RPMI8226 (cell line): ENCODE measurements around the gene GPRIN3.
A peak's percentile ranks its signal among the peaks of the same experiment; 100 is the strongest.
"Not testable (repeated sequence)": the region's sequence is repeated elsewhere in the genome, so short reads cannot be mapped to it uniquely, and the experiment has no call there.

Experiments
- DNase-seq: peaks from one replicate; pipeline ENCODE4 v3.0.0-alpha.2; 2015

Gene GPRIN3

DNA sequence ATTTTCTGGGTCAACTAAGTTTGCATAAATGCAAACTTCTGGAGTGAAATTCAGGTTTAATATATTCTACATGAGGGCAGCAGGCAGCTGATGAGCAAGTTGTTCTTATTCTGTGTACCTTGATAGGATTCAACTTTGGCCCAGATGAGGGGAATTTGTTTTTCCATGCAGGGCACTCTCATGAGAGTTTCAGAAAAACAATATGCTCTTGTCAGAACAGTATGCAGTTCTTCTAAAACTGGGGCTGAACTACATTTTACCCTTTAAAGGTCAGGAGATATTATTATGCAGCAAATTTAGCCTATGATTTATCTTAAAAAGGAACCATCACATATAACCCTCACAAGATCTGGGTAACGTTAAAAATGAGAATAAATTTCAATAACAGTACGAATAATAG lies 19.2 kb downstream of the GPRIN3 start:
- no peak for DNase-seq

- DNase-seq, result no peak
These were observed 19.7 kb downstream of the GPRIN3 start for GRCh38 chr4:89287945-89288344.

DNA sequence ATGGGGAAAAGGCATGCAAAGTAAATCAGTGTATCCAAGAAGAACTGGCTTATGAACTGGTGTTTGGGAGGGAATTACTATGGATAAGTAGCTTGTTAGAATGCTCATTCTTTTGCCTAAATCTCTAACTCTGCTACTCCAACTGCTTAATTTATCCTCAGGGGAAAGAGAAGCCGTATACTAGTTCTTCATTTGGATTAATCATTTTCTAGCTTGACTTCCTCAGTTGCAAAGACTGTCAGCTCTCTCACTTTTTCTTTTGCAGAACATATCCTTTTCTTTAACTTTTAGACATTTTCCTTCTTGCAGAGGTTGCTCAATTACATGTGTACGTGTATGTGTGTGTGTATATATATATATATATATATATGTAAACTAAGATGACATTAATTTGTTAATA lies 21.9 kb downstream of the GPRIN3 start:
- DNase-seq, result no peak

GRCh38 chr4:89284828-89285227 lies 22.8 kb downstream of the GPRIN3 start:
- peak; percentile 23 for DNase-seq

GRCh38 chr4:89284020-89284424 lies 23.6 kb downstream of the GPRIN3 start:
- no peak for DNase-seq

DNA sequence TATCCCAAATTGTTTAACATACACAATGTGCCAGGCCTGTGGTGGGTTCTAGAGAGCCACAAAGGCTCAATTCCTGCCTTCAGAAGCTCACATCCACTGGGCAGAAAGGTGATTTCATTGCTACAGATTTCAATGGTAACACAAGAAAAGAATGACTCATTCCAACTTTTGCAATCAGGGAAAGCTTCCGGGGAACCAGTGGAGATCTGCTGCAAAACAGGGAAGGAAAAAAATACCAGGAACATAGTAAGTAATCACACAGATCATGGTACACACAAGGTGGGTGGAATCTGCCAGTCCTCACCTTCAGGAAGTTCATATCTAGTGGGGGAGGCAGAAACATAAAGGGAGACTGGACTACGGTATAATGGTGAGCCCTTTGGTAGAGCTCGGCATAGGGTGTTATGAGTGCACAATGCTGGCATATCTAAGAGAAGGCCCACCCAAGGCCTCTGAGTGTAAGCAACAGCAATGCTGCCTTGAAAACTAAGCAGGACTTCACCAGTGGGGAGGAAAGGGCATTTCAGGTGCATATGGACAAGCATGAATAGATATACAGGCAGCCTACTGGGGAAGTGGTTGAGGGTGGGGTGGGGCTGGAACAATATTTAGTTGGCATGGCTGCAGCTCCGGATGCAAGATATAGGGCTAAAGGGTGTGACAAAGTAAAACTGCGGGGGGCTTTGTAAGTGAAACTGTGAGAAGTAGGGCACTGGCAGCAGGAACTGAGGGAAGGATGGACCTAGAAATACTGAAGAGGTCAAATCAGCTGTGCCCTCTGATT lies 24.2 kb downstream of the GPRIN3 start:
- no peak for DNase-seq

DNA sequence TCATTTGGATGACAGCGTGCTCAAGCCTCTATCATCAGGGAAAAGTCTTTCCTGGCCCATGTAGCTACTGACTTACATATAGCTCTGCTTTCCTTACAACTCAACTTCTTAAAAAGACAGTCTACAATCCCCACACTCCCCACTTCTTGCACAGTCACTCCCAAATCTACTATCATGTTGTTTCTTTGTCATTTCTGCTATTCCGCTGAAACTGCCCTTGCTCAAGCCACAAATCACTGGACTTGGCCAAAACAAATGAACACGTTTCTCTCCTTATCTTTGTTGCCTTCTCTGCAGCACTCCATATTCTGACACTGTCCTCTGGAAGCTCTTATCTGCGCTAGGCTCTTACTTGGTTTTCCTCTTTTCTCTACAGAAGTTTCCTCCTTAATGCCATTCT lies 28.2 kb downstream of the GPRIN3 start:
- DNase-seq, result no peak

DNA sequence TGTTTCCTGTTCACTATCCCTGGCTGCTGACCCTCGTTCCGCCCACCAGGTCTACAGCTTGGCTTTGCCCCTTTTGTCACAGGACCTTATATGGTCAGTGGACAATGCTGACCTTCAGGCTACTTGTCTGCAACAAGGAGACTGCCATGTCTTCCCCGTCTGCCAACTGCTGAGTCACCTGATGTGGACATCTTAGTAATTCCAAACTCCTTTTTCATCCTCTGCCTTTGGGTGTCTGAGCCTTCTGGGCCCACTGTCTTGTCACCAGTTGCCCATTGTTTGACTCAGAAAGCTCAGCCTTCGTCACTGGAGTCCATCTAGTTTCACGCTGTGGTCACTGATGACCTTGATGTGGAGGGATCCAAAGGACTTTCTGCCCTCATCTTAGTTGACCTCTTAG lies 30.2 kb downstream of the GPRIN3 start:
- DNase-seq, result no peak

- no peak for DNase-seq
These were observed 31.3 kb downstream of the GPRIN3 start for GRCh38 chr4:89276296-89276695.

DNA sequence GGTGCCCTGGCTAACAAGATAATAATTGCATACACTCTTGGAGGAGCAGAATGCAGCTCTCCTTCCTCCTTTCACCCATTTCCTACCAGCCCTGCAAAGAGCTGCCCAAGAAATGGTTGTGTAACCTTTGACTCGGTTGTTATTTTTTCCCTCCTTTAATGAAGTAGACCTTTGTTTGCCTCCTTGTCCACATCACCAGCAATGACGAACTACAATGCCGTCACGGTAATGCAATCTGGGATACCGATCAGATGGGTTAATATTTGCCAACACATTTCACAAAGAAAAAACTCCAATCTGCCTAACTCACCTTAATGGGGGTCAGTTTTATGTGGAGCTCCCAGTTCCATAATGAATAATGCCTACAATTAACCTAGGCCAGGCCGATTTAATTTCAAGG lies 32.0 kb downstream of the GPRIN3 start:
- DNase-seq, result no peak

DNA sequence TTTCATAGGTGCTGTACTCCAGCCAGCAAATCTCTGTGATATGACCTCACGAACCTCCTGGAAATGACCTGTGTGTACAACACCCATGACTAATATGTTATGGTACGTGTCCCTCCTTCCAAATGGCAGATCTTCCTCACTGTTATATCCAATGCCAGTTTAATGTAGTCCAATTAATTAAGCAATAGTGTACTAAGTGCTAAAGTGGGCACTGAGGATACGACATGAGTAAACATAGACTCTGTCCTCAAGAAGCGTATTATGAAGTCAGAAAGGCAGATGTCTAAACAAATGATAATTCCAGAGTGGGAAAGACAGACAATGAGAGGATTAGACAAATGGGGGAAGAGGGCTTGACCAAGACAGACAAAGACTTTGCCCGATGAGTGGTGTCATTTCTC lies 33.9 kb downstream of the GPRIN3 start:
- no peak for DNase-seq

DNA sequence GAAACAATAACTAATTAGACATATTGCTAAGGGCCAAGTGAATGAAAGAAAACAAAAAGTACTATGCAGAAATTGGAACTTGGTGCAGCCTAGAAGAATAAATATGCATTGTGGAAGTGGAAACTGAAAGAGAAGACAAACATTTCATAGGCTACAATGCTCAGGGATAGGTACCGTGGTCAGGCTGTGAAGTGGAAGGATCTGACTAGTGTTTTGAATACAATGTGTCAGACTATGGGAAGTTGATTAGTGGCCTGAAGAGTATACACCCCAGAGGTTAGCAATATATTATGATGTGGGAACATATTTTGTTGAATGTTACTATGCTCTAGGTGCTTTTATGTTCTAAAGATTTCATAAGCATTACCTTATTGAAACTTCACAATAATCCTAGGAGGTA lies 36.8 kb downstream of the GPRIN3 start:
- no peak for DNase-seq

DNA sequence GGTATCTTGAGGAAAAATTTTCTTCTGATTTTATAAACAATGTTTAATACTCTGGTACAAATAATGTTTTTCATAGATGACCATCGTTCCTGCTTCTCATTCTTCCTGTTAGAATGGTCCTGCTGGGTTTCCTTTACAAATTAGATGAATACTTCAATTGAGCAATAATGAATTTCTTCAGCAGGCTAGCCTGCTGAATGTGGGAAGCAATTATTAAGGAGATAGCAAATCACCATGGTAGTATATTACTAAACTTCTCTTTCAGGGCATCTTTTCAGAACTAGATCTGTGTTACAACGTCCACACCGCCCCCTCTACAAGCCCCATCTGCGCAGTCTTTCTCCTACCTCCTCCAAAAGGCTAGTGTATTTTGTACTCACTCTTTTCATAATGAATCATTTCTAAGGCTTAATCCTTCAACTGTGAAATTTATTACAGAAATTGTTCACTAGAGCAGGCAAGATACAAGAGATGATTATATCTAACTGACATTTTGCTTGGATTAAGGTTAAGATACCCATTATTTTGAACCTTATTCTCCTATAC lies 38.4 kb downstream of the GPRIN3 start:
- no peak for DNase-seq

GRCh38 chr4:89268679-89269078 lies 38.9 kb downstream of the GPRIN3 start:
- no peak for DNase-seq

DNA sequence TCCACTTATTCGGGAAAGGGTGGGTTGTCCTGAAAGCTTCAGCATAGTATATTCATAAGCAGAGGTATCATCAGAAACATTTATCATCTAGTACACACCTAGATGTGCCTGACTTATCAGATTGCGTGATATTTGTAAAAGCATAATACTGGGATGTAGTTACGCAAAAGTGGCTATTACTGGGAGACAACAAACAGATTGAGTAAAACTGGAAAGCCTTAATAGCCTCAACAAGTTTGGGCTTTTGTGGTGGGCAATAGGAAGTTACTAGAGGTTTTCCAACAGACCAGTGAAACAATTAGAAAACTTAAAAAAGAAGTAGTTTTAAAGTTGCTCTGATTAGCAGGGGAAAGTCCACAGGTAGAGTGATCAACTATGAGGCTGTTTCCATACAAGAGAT lies 39.8 kb downstream of the GPRIN3 start:
- no peak for DNase-seq

- DNase-seq, result no peak
These were observed 40.2 kb downstream of the GPRIN3 start for GRCh38 chr4:89267392-89267791.

DNA sequence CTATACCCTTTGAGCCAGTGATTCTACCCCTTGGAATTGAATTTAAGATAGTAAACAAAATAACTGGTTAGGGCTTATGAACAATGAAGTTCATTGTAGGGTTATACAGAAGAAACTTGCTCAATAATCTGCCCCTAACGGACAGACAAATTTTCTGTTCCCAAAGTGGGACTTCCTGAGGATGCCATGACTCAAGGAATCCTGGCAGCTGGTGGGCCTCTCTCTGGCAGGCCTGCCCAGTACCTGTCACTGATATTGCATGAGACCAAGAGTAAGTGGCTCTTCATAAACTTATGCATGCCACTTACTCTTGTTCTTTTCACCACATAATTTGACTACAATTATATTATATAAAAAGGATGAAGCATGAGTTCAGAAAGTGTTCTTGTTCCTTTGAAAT lies 41.5 kb downstream of the GPRIN3 start:
- no peak for DNase-seq

DNA sequence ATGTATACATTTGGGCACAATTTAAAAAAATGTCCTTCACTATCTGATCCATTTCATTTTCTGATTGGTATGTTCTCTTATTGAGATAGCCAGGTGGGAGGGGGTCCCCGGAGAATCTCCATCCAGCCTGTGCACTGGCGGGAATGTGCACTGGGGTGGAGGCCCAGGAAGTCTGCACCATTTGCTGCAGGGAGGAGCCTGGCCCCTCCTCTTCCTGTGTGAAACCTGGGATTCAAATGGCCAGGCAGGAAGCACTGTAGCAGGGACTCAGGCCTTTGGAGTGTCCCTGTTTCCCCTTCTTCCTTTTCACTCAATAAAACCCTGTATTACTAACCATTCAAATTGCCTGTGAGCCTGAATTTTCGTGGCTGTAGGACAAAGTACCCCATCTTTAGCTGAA lies 44.3 kb downstream of the GPRIN3 start:
- DNase-seq, result no peak

DNA sequence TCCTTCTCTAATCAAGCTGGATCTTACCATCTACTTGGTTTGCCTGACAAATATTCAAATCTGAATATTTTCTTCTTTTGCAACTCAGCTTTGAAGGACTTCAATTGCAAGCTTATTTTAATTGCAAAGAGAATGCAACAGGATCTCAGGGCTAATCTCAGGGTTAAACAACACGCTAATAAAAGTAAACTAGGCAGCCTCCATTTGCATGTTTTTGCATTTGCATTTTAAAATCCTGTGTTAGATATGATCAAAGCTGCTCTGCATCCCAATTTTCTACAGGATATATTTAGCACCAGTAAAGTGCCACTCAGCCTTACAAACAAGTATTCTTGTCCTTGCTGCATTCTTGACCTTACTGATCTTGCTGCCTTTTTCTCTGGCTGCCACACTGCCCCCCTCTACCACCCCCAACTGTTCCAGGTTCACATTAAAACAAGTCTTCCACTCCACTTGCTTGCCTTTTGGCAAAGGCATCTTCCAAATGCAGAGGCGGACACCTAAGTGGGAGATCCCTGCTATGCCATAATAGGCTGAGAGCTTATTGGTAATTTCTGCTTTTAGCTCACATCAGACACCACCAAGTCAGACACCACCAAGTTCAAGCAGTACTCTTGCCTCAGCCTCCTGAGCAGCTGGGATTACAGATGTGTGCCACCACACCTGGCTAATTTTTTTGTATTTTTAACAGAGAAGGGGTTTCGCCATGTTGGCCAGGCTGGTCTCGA lies 48.1 kb downstream of the GPRIN3 start:
- no peak for DNase-seq

GRCh38 chr4:89258506-89258905 lies 49.1 kb downstream of the GPRIN3 start:
- no peak for DNase-seq

GRCh38 chr4:89257376-89257775 lies 50.2 kb downstream of the GPRIN3 start:
- no peak for DNase-seq

DNA sequence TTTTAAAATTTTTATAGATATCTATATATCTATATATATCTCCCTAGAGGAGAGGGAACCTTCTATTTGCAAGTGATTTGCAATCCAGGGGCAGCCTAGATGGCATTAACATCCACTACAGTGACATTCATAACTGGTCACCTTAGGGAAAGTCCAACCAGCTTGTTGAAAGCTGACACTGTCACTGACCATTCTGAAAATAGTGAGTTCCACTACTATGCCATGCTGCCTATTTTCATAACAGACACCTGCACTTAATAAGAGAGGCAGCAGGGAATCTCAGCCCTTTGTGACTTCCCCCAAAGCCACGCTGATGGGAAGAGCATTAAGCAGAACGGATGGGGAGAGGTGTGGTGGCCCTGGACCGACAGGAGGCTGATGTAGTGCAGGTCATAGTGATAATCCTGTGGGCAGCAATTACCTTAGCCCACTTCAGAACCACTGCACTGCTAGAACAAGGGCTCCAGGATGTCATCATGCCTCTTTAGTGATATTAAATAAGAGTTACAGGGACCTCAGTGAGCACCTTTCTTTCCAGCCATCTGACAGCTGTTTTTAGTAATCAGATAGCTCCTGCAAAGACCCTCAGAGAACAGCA lies 51.3 kb downstream of the GPRIN3 start:
- no peak for DNase-seq

GRCh38 chr4:89254847-89255246 lies 52.8 kb downstream of the GPRIN3 start:
- peak; percentile 54 for DNase-seq

DNA sequence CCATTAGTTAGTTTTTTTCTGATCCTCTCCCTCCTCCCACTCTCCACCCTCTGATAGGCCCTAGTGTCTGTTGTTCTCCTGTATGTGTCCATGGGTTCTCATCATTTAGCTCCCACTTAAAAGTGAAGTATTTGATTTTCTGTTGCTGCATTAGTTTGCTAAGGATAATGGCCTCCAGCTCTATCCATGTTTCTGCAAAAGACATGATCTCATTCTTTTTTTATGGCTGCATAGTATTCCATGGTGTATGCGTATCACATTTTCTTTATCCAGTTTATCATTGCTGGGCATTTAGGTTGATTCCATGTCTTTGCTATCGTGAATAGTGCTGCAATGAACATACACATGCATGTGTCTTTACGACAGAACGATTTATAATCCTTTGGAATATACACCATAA lies 53.3 kb downstream of the GPRIN3 start:
- not testable (repeated sequence) for DNase-seq
